T1000 (cell line): Measurements from ENCODE around the gene SIGLEC6.

Experiments used
- DNase-seq: peaks from one replicate; lab custom pipeline; 2025; ENCODE audit warnings: mixed read lengths; lab: John Stamatoyannopoulos, UW

SIGLEC6 gene

DNA sequence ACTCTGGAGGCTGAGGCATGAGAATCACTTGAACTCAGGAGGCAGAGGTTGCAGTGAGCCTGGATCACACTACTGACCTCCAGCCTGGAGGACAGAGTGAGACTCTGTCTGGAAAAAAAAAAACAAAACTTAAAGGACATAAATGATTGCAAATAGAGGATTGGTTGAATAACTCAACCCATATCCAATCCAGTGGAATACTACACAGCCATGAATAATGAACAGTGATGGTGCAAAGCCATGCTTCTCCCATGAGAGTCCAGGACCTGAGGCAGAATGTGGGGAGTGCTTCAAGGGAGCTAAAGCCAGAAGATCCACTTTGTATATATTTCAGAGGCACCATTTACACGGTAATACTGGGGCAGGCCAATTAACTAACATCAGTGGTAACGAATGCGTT lies 55.3 kb downstream of the SIGLEC6 start:
- no peak for DNase-seq

DNA sequence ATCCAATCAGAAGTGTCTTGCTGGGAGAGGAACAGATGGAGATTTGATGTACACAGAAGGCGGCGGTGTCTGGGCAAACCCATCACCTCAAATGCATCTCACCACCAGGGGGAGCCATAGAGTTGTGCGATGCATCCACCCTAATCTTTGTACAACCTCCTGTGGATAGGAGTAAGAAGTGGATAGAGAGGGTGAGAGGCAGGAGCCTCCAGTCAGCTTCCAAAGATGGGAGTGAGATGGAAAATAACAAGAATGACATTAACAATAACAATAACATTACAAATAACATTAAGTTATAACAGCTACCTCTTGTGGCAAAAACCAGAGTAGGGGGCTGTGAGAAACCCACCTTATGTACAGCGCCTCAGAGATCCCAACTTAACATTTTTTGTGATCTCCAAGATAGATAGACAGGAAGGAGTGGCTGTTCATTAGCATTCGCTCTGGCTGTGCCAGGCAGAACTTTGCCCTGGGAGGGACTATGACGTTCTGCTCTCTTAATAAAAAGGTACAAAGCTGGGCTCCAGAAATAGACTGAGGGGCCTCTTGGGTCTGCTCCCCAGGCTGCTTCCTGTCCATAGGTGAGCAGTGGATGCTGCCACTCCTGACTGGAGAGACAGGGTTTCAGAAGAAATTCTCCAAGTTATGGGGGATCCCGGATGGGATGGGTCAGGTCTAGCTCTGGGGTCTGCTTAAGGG lies 58.3 kb downstream of the SIGLEC6 start:
- peak; percentile 40 for DNase-seq

DNA sequence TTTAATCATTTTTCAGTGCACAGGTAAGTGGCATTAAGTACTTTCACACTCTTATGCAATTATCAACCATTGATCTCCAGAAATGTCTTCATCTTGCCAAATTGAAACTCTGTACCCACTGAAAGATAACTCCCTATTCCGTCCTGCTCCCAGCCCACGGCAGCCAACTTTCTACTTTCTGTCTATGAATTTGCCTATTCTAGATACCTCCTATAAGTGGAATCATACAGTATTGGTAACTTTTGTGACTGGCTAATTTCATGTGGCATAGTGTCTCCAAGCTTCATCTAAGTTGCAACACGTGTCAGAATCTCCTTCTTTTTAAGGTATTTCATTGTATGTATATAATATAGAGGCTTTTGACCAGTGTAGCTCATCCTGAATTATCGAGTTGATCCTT lies 58.9 kb downstream of the SIGLEC6 start:
- DNase-seq, result no peak

DNA sequence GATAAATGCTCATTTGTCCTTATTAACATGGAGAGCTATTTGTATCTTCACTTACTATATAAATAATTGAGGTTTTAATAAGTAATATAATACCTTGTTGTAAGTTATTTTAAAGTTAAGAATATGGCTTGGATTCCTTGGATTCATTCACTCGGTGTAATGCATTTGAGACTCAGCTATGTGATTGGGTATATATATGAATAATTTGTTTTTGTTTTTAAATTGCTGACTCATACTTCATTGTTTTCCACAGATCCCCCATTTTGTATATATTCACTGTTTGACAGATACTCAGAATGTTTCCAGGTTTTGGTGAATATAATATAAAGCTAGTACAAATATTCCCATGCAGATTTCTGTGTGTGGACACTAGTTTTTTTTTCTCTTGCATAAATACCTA lies 59.9 kb downstream of the SIGLEC6 start:
- DNase-seq, result no peak

DNA sequence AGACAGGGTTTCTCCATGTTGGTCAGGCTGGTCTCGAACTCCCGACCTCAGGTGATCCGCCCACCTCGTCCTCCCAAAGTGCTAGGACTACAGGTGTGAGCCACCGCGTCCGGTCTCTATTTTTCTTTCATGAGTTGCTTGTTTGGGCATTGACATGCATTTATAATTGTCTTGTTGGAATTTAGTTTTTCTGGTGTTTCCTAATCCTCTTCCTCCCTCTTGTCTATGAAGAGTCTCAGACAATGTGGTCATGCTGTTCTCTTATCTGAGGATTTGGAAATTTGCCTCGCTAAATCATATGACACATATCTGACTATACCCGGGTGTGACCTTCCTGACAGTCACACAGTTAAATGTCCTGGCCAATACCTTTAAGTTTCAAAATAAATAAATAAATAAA lies 60.5 kb downstream of the SIGLEC6 start:
- no peak for DNase-seq

DNA sequence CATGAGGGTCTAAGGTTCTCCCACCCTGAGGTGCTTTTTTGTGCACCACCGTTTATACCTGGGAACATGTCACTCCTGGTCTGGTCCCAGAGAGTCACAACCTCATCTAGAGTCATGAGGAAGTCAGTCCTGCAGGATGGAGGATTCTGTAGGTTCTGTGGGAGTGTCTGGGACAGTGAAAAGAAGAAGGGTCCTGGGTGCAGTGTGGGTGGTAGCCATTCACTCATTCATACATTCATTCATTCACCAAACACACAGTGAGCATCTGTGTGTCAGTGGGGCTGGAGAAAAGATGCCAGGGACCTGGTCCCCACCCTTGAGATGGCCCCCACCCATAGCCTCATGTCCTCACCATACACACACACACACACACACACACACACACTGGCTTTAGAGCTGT lies 61.8 kb downstream of the SIGLEC6 start:
- DNase-seq, result no peak

DNA sequence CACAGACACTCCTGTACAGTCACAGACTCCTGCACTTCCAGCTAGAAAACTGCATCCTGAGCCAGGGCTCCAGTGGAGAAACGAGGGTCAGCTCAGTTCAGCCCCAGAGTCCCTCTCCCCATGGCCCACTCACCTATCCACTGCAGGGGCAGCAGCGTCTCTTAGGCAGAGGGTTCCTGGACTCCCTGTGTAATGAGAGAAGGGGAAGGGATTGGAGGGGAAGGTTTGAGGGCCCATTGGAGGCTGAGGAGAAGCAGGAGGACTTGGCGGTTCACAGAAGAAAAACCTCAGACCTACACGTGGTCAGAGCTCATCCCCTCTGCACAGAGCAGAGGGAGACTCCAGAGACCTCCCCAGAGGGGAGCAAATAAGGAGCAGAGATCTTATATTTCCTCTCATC lies 62.3 kb downstream of the SIGLEC6 start:
- DNase-seq, result no peak

DNA sequence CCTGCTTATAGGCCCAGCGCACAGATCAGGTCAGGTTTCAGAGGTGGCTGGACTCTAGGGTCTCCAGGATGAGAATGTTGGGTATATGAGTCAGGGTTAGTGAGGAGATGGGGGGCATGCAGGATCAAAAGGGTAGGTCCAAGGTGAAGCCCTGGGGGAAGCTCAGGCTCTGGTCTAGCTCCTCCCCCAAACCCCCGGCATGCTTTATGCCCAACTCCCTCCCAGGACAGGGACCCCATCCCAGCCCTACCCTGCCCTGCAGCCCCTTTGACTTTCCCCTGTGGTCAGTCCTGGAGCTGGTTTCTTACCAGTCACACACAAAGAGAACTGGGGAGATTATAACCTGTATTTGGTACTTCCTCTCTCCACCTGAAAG lies 62.9 kb downstream of the SIGLEC6 start:
- no peak for DNase-seq

DNA sequence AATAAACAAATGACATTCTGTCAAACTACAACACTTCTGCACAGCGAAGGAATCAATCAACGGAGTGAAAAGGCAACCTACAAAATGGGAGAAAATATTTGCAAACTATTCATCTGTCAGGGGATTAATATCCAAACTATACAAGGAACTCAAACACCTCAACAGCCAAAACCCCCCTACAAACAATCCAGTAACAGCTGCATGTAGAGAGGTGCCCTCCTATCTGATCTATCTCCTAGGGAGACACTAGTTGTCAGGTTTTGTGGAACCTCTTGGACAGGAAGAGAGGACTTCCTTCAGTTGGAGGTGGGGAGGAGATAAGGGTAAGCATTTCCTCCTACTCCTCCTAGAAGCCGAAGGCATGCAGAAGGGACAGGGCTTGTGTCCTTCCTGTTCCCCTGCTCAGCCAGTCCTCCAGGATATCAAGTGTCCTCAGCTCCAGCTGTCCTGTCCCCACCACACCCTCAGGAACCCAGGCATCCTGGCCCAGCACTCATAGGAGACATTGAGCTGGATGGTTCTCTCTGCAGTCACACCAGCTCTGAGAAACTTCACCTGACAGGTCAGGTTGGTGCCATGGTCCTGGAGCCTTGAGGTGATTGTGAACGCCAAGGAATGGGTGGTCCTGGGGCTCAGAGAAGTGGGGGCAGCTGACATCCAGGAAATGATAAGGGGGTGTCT lies 63.5 kb downstream of the SIGLEC6 start:
- no peak for DNase-seq
